ENCODE measurements around the gene BCLAF1.

BCLAF1 gene

GRCh38 chr6:136213012-136213539 is 76.6 kb downstream of the BCLAF1 start:
- no peak overlapping the region for H3K4me3 ChIP-seq

DNA sequence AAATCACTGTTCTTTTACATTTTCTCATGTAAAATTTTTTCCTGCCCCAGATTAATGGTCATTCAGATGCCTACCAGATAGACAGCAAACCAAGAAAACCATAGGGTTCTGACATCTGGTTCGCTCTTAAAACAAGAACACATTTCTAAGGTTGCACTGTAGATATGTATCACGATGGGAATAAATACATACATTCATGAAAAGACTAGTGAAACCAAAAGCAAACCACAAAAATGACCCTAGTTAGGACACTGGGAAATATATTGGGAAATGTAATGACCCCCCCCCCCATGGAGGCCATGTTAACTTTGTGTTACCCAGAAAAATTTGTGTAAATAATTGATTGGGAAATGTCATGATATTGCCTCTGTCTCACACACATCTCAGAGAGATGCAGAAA is 77.0 kb downstream of the BCLAF1 start:
- Histone ChIP-seq H3K27ac (no peak overlapping the region), H3K4me3 (no peak overlapping the region)

More at GRCh38 chr6:136213012-136213539, 76.6 kb downstream of the BCLAF1 start:
- no peak overlapping the region for H3K27ac ChIP-seq

- Histone ChIP-seq H3K4me3 (no peak overlapping the region), H3K27ac (no peak overlapping the region)
Measured at GRCh38 chr6:136210398-136211165, 79.1 kb downstream of the BCLAF1 start.

DNA sequence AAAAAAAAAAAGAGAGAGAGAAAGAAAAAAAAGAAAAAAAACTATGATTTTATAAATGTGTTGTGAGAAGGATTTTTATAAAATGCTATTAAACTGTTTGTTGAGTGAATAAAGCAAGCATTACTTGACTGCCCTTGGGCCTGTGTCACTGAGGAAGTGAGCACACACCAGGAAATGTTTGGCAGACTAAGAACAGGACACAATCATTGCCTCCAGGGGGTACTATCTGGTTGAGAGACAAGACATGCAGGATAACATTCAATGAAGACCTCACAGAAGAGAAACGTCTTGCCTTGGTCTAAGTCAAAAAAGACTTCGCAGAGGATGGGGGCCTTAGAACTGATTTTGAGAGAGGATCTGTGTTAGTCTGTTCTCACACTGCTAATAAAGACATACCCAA is 80.2 kb downstream of the BCLAF1 start:
- H3K4me3 ChIP-seq, result no peak overlapping the region
- no peak overlapping the region for H3K27ac ChIP-seq

GRCh38 chr6:136208783-136209182 is 80.9 kb downstream of the BCLAF1 start:
- no peak overlapping the region for H3K4me3 ChIP-seq

More at GRCh38 chr6:136208783-136209182, 80.9 kb downstream of the BCLAF1 start:
- no peak overlapping the region for H3K27ac ChIP-seq
